GM08714 (cell line): ENCODE data around the gene LRRC32.

ENCODE experiments used
- H3K4me3 ChIP-seq: fragments of 200-500 bp; sonication (Bioruptor generic); 2 replicates; pipeline ENCODE4 v1.5.1; 2014; ENCODE audit warnings: mild to moderate bottlenecking, low read length, inconsistent platforms
- ZNF274 ChIP-seq: IDR thresholded peaks from 2 replicates; pipeline ENCODE4 v1.6.1; 2012; ENCODE audit warnings: mild to moderate bottlenecking, low read depth, low read length

LRRC32 gene, protein sequence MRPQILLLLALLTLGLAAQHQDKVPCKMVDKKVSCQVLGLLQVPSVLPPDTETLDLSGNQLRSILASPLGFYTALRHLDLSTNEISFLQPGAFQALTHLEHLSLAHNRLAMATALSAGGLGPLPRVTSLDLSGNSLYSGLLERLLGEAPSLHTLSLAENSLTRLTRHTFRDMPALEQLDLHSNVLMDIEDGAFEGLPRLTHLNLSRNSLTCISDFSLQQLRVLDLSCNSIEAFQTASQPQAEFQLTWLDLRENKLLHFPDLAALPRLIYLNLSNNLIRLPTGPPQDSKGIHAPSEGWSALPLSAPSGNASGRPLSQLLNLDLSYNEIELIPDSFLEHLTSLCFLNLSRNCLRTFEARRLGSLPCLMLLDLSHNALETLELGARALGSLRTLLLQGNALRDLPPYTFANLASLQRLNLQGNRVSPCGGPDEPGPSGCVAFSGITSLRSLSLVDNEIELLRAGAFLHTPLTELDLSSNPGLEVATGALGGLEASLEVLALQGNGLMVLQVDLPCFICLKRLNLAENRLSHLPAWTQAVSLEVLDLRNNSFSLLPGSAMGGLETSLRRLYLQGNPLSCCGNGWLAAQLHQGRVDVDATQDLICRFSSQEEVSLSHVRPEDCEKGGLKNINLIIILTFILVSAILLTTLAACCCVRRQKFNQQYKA

GRCh38 chr11:76670485-76671236, at the start of gene LRRC32:
TSS of gene LRRC32 (minus strand) at chr11:76670747. CDS start at chr11:76665954, 4,793 bp downstream.
- H3K4me3 ChIP-seq, result no peak within 1 kb of the TSS; the same call in 1 of the 2 replicates
- no peak for TF ChIP-seq ZNF274

GRCh38 chr11:76719686-76720085, 49.1 kb upstream of the LRRC32 start:
- TF ChIP-seq ZNF274, result no peak

GRCh38 chr11:76719281-76719680, 48.7 kb upstream of the LRRC32 start:
- no peak overlapping the region for H3K4me3 ChIP-seq
- no peak for TF ChIP-seq ZNF274

More at GRCh38 chr11:76719686-76720085, 49.1 kb upstream of the LRRC32 start:
- no peak overlapping the region for H3K4me3 ChIP-seq

DNA sequence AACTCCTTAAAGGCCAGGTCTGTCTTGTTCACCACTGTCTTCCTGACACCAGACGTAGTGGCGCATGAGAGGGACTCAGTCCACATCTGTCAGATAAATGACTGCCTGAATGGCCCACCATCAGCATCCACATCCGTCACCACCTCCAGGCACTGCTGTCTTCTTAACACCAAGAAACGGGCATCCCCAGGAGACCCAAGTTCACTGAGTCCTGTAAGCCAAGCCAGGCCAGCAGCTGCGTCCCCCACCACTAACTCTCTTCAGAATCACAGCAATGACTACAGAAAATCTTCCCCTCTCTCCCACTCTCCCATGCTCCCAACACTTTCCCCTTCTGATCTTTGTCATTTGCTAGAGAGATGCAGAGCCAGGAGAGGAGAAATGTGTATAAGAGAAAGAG, 47.3 kb upstream of the LRRC32 start:
- no peak overlapping the region for H3K4me3 ChIP-seq
- TF ChIP-seq ZNF274, result no peak

- no peak for TF ChIP-seq ZNF274
Observed at GRCh38 chr11:76717369-76717768, 46.8 kb upstream of the LRRC32 start.

DNA sequence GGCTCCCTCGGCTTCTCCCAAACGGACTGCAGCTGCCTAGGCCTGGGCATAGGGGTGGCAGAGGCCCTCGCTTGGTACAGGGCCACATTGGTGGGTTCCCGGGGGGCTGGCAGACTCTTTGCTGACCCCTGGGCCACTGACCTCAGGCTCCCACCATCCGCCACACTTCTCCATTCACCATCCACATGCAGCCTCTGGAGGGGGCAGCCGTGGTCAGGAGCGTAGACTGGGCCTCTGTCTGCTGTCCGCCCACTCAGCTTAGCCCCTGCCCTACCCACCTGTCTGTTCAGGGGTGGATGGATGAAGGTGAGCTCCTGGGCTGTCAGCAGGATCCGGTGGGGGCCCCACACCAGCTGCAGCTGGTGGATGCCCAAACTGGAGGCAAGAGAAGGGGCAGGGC, 45.7 kb upstream of the LRRC32 start:
- no peak overlapping the region for H3K4me3 ChIP-seq
- TF ChIP-seq ZNF274, result no peak

More at GRCh38 chr11:76717369-76717768, 46.8 kb upstream of the LRRC32 start:
- H3K4me3 ChIP-seq, result no peak overlapping the region

DNA sequence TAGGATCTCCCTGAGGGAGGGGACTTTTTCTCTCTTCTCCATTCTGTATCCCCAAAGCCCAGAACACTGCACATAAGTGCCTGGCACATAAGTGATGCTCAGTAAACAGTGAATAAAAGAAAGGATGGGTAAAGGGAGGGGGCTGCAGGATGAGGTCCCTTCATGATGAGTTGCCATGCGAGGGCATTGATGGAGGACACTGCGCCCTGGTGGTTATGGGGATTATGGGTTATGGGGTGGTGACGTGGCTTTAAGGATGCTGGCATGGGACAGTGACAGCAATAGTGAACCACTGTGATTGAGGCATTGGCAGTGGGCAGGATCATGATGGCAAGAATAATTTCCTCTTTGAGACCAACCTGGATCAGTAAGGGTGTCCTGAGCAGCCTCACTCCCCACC, 43.9 kb upstream of the LRRC32 start:
- no peak overlapping the region for H3K4me3 ChIP-seq
- TF ChIP-seq ZNF274, result no peak

DNA sequence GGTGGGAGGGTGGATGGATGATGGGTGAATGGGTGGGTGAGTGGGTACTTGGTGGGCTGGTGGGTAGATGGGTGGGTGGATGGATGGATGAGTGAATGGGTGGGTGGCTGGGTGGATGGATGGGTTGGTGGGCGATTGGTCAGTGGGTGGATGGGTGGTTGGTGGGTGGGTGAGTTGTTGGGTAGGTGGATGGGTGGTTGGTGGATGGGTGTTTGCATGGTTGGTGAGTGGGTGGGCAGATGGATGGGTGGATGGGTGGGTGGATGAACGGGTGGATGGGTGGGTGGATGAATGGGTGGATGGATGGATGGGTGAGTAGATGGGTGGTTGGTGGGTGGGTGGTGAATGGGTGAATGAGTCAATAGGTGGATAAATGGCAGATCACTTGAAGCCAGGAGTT, 43.0 kb upstream of the LRRC32 start:
- no peak for TF ChIP-seq ZNF274
- no peak overlapping the region for H3K4me3 ChIP-seq

DNA sequence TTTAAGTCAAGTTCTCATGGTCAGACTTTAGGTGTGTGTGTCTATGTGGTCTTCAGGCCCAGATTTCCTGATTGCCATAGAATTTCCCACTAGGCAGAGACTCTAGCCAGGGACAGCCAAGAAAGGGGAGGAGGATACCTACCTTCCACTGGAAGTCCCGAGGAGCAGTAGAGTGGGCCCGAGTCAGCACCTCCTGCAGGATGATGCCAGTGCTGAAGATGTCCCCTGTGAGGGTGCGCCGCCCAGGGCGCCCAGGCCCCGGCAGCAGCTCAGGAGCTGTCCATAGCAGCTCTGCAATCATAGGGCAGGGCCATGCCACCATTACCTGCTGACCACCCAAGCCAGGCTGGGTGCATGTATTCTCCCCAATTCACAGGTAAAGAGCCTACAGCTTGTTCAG, 41.6 kb upstream of the LRRC32 start:
- no peak for TF ChIP-seq ZNF274
- no peak overlapping the region for H3K4me3 ChIP-seq

DNA sequence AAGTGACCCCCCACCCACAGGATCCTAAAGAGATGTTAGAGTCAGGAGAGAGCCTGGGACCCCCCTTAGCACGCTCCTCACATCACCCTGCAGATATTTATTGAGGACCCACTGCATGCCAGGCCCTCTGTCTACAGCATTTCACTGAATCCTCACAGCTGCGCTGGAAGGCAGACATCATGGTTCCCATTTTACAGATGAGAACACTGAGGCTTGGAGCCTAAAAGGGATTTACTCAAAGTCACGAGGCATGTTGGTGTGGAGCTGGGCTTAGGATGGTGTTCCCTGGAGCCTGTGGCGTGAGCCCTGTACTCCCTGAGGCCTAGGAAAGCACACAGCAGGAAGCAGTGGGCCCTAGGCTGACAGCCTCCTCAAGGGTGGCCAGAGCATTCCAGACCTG, 39.2 kb upstream of the LRRC32 start:
- no peak for TF ChIP-seq ZNF274

GRCh38 chr11:76708972-76709660, 38.6 kb upstream of the LRRC32 start:
- H3K4me3 ChIP-seq, result no peak overlapping the region
- no peak for TF ChIP-seq ZNF274

More for the DNA sequence above, 39.2 kb upstream of the LRRC32 start:
- no peak overlapping the region for H3K4me3 ChIP-seq

GRCh38 chr11:76707293-76707825, 36.8 kb upstream of the LRRC32 start:
- H3K4me3 ChIP-seq, result no peak overlapping the region
- no peak for TF ChIP-seq ZNF274

GRCh38 chr11:76706667-76707066, 36.1 kb upstream of the LRRC32 start:
- no peak overlapping the region for H3K4me3 ChIP-seq
- no peak for TF ChIP-seq ZNF274

- no peak overlapping the region for H3K4me3 ChIP-seq
- TF ChIP-seq ZNF274, result no peak
Observed at GRCh38 chr11:76705826-76706225, 35.3 kb upstream of the LRRC32 start.
